Measurements from ENCODE around the gene FCN2.

Gene FCN2

GRCh38 chr9:134879664-134880483, 736 bp upstream of the FCN2 start:
- peaks cover 88% of the 10 kb centered on the region for H3K27me3 ChIP-seq (replicated peaks; ENCODE audit: insufficient read depth, low read length)
- DNase-seq: no peak
- TF ChIP-seq EZH2phosphoT487 (IDR thresholded peaks at IDR 0.05; ENCODE audit: low read length) (no peak), CTCF (IDR thresholded peaks at IDR 0.05; ENCODE audit: low read length) (no peak), EZH2 (optimal IDR thresholded peaks at IDR 0.05; ENCODE audit: low read depth, low read length) (no peak)

GRCh38 chr9:134881313-134881670, 682 bp downstream of the FCN2 start:
- Histone ChIP-seq H3K36me3 (replicated peaks; ENCODE audit: insufficient read depth, low read length) (no peaks in the 10 kb centered on the region), H3K27ac (ENCODE audit: low read length) (no peak overlapping the region), H2AFZ (ENCODE audit: low read length) (no peak overlapping the region), H3K9ac (ENCODE audit: low read length) (no peak overlapping the region), H3K4me1 (ENCODE audit: low read length) (no peaks in the 10 kb centered on the region), H3K4me2 (ENCODE audit: low read depth, low read length) (no peak overlapping the region), H3K4me3 (ENCODE audit: low read length) (no peak overlapping the region), H4K20me1 (ENCODE audit: insufficient read depth, low read length) (no peaks in the 10 kb centered on the region), H3K9me3 (replicated peaks; ENCODE audit: insufficient read depth, low read length) (no peaks in the 10 kb centered on the region), H3K27me3 (replicated peaks; ENCODE audit: insufficient read depth, low read length) (peaks cover 95% of the 10 kb centered on the region), H3F3A (ENCODE audit: insufficient read depth, low read length) (no peaks in the 10 kb centered on the region), H3K9me2 (replicated peaks; ENCODE audit: insufficient read depth, low read length) (no peaks in the 10 kb centered on the region), H3K79me2 (ENCODE audit: low read length) (no peaks in the 10 kb centered on the region)
- TF ChIP-seq EZH2 (optimal IDR thresholded peaks at IDR 0.05; ENCODE audit: low read depth, low read length) (no peak), CTCF (IDR thresholded peaks at IDR 0.05; ENCODE audit: low read length) (no peak), EZH2phosphoT487 (IDR thresholded peaks at IDR 0.05; ENCODE audit: low read length) (no peak)
- DNase-seq: no peak

More at GRCh38 chr9:134879664-134880483, 736 bp upstream of the FCN2 start:
- Histone ChIP-seq H3K9me2 (replicated peaks; ENCODE audit: insufficient read depth, low read length) (no peaks in the 10 kb centered on the region), H3K27ac (ENCODE audit: low read length) (no peak overlapping the region), H3K36me3 (replicated peaks; ENCODE audit: insufficient read depth, low read length) (no peaks in the 10 kb centered on the region), H3K79me2 (ENCODE audit: low read length) (no peaks in the 10 kb centered on the region), H4K20me1 (ENCODE audit: insufficient read depth, low read length) (no peaks in the 10 kb centered on the region), H3K4me2 (ENCODE audit: low read depth, low read length) (no peak overlapping the region), H3F3A (ENCODE audit: insufficient read depth, low read length) (no peaks in the 10 kb centered on the region), H2AFZ (ENCODE audit: low read length) (no peak overlapping the region), H3K9me3 (replicated peaks; ENCODE audit: insufficient read depth, low read length) (no peaks in the 10 kb centered on the region), H3K9ac (ENCODE audit: low read length) (no peak overlapping the region), H3K4me3 (ENCODE audit: low read length) (no peak overlapping the region), H3K4me1 (ENCODE audit: low read length) (no peaks in the 10 kb centered on the region)

GRCh38 chr9:134882204-134882785, 1.7 kb downstream of the FCN2 start:
- no peaks in the 10 kb centered on the region for H3K9me3 ChIP-seq (replicated peaks; ENCODE audit: insufficient read depth, low read length)
- TF ChIP-seq CTCF (IDR thresholded peaks at IDR 0.05; ENCODE audit: low read length): no peak
- no peak for TF ChIP-seq EZH2phosphoT487 (IDR thresholded peaks at IDR 0.05; ENCODE audit: low read length)
- H3F3A ChIP-seq (ENCODE audit: insufficient read depth, low read length): no peaks in the 10 kb centered on the region
- no peaks in the 10 kb centered on the region for H3K4me1 ChIP-seq (ENCODE audit: low read length)
- no peak overlapping the region for H3K4me2 ChIP-seq (ENCODE audit: low read depth, low read length)
- H3K27me3 ChIP-seq (replicated peaks; ENCODE audit: insufficient read depth, low read length): peaks cover 98% of the 10 kb centered on the region
- H3K9ac ChIP-seq (ENCODE audit: low read length): no peak overlapping the region
- H3K9me2 ChIP-seq (replicated peaks; ENCODE audit: insufficient read depth, low read length): no peaks in the 10 kb centered on the region
- H2AFZ ChIP-seq (ENCODE audit: low read length): no peak overlapping the region
- H3K36me3 ChIP-seq (replicated peaks; ENCODE audit: insufficient read depth, low read length): no peaks in the 10 kb centered on the region
- DNase-seq: no peak
- H3K4me3 ChIP-seq (ENCODE audit: low read length): no peak overlapping the region
- no peak overlapping the region for H3K27ac ChIP-seq (ENCODE audit: low read length)
- no peaks in the 10 kb centered on the region for H3K79me2 ChIP-seq (ENCODE audit: low read length)
- no peaks in the 10 kb centered on the region for H4K20me1 ChIP-seq (ENCODE audit: insufficient read depth, low read length)

All from MM.1S (cell line).